Suppressor macrophage treated with lipopolysaccharide for 4 hours (primary cell): Measurements from ENCODE around the gene RBL2.

Experiments used
- DNase-seq: peaks from one replicate; pipeline ENCODE4 v3.0.0-alpha.2; 2020

The RBL2 gene

GRCh38 chr16:53449816-53450517 lies 15.7 kb downstream of the RBL2 start:
- DNase-seq = no peak

- DNase-seq = no peak
Measured at GRCh38 chr16:53453928-53454327, 19.7 kb downstream of the RBL2 start.

GRCh38 chr16:53456625-53457024 lies 22.4 kb downstream of the RBL2 start:
- no peak for DNase-seq

GRCh38 chr16:53457670-53458069 lies 23.4 kb downstream of the RBL2 start:
- DNase-seq = no peak

- DNase-seq = no peak
Measured at GRCh38 chr16:53458635-53459034, 24.4 kb downstream of the RBL2 start.

GRCh38 chr16:53465606-53466280 lies 31.5 kb downstream of the RBL2 start:
- no peak for DNase-seq

GRCh38 chr16:53476867-53477266 lies 42.6 kb downstream of the RBL2 start:
- DNase-seq = no peak

GRCh38 chr16:53478965-53479364 lies 44.7 kb downstream of the RBL2 start:
- DNase-seq = no peak

- no peak for DNase-seq
Measured at GRCh38 chr16:53480394-53480793, 46.1 kb downstream of the RBL2 start.

GRCh38 chr16:53482123-53482522 lies 47.9 kb downstream of the RBL2 start:
- DNase-seq = peak; percentile 82

- DNase-seq = no peak
Measured at GRCh38 chr16:53484542-53484941, 50.3 kb downstream of the RBL2 start.

- no peak for DNase-seq
Measured at GRCh38 chr16:53486230-53486629, 52.0 kb downstream of the RBL2 start.

GRCh38 chr16:53489755-53490154 lies 55.5 kb downstream of the RBL2 start:
- no peak for DNase-seq

GRCh38 chr16:53492503-53492902 lies 58.2 kb downstream of the RBL2 start:
- DNase-seq = no peak

GRCh38 chr16:53494636-53495035 lies 60.4 kb downstream of the RBL2 start:
- no peak for DNase-seq

GRCh38 chr16:53495325-53495724 lies 61.1 kb downstream of the RBL2 start:
- DNase-seq = no peak

- DNase-seq = no peak
Measured at GRCh38 chr16:53498984-53499383, 64.7 kb downstream of the RBL2 start.

GRCh38 chr16:53501216-53501859 lies 67.1 kb downstream of the RBL2 start:
- DNase-seq = peak; percentile 26

GRCh38 chr16:53502331-53503269 lies 68.3 kb downstream of the RBL2 start, which contains the start of gene AKTIP:
TSS of gene AKTIP (minus strand) at chr16:53503209. CDS start at chr16:53500259, 2,950 bp downstream.
- DNase-seq = peak; percentile 21

- DNase-seq = peak; percentile 100
Measured at GRCh38 chr16:53503270-53503923, 69.1 kb downstream of the RBL2 start.

- DNase-seq = peak; percentile 6
Measured at GRCh38 chr16:53503991-53504663, 69.9 kb downstream of the RBL2 start.

- no peak for DNase-seq
Measured at GRCh38 chr16:53504665-53505064, 70.4 kb downstream of the RBL2 start.
